GM19395 (cell line): ENCODE results near the gene MED9.

ENCODE experiments used
- ATAC-seq: cut with Tn5 transposase; IDR thresholded peaks from one replicate; pipeline ENCODE4 v1.9.1; 2021; ENCODE audit warnings: mild to moderate bottlenecking, moderate library complexity; ENCODE audit not compliant: unreplicated experiment

The MED9 gene

DNA sequence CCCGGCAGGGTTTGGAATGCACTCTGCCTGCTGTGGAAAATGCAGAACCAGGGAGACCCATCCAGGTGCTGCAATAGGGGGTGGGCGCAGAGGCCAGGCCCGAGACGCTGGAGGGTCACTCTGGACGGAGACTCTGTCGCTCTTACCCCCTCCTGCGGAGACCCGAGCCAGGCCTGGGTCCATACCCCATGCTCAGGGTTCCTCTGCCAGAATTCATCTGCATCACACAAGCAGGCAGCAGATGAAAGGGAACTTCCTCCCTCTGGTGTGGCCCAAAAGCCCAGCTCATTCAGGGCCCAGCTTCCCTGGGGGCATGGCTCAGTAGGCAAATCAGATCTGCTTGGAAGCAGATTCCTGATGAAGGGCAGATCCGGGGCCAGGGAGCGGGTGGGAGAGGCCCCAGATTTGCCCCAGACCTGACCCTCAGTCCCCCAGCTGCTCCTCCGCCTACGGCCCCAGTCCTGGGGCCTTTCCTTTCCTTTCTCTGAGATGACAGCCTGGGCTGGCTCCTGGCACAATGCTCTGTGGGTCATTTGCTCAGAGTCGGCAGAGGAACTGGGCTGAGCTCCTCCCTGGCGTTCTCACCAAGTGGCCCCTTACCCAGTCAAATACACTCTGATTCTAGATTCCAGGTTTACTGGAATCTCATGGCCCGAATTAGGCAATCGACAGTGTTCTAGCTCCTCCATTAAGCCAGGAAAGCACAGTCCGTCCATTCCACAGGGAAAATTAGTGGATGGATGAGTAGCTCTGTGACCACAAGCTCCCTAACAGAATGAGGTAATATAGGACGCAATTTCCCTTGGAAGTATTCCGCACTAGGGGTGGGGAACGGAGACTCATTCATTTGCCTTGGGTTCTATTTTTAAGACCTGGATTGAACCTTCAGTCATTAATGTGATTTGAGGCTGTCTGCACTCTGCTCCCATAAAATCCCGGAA, 38.5 kb downstream of the MED9 start:
- no peak for ATAC-seq

DNA sequence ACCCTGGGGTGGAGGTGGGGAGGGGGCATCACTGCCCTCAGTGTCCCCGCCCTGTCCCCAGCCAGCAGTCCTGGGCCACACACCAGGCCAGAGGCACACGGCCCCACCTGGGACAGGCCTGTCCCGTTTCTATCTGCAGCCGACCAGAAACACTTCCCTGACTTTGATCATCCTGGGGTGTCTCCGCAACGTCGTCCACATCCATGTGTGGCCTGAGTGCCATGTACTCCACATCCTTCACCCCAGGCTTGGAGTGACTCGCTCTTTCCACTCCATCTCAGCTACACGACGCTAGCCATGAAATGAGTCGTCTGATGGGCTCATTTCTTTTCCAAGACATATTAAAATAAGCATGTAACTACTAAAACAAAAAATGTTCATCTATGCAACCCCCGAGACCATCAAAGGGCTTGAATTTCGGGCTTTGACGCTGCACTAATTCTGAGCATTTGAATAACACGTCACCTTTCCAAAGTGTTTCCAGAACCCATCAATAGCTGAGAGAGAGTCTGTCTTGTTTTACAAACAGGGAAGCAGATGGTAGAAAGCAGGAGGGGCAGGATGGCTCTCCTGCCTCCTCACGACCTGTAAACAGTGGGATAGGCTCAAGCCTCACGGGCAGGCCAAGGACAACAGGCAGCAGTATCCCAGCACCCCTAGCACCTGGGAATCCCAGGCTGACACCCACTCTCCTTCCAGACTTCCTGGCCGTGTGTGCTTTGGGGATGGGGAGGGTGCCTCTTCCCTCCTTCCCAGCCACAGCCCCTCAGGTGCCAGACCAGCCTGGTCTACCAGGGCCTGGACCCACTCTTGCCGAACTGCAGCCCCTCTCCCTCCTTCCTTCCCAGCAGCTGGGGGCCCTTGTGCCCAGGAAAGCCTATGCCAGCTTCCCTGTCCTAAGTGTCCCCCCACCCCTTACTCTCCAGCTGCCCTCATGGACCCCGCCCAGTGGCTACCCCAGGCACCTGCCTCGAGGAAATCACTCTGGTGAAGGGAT, 39.4 kb downstream of the MED9 start:
- ATAC-seq, result no peak

DNA sequence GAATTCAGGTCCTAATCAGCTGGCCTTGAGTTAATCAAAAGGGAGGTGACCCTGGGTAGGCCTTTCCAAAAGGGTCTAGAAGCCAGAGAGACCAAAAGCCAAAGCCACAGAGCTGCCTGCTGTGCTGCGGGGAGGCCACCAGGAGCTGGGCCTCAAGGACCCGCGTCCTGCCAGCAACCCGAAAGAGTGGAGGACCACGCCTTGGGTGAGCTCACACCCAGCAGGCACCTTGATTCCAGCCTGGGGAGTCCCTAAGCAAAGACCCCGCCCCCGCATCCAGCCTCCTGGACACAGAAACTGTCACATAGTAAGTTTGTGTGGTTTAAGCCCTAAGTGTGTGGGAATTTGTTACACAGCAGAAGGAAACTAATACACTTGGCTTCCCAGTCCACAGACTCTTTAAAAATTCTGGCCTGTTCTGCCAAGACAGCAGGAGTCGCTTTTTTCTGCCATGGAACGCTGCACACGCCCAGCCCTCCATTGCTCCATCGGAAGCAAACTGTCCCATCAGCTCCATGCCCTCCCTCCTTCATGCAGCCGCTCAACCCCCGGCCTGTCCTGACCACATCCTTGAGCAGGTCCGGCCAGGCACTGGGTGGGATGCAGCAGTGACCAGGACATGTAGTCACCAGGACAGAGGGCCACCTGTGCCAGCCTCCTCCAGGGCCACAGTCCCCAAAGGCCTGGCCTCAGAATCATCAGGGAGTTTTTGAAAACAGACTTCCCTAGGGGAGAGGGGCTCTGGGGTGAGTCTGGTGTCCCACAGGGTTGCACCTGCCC, 40.3 kb downstream of the MED9 start:
- ATAC-seq, result no peak

DNA sequence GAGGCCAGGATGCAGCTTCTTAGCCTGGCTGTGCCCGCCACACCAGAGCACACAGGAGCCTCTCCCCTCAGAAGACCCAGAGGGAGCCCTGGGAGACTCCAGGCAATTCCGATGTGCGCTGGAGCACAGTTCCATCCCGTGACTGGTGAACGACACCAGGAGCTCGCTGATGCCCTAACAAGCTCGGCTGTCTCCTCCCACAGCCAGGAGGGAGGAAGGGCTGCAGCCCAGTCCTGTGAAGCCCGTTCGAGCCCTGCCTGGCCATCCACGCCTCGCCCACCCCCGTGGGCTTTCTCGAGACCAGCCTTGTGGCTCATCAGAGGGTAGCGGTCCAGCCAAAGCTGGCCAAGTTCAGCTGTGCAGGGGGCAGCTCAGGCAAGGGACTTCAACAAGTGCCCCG, 41.2 kb downstream of the MED9 start:
- no peak for ATAC-seq

DNA sequence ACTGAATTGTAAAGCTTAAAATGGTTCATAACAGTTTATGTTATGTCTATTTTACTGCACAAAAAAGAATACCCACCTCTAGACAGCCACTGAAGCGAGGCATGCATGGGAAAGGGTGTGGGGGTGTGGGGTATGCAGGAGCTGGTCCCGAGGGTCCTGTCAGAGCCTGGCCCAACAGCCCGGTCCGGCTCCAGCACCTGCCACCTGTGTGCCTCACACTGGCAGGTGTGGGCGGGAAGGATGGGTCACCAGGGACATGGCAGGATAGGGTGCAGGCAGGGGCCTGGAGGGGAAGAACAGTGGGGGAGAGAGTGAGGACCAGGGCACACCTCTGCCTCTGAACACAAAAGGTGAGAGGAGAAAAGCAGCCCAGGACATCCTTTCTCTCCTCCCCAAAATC, 42.2 kb downstream of the MED9 start:
- ATAC-seq, result no peak

DNA sequence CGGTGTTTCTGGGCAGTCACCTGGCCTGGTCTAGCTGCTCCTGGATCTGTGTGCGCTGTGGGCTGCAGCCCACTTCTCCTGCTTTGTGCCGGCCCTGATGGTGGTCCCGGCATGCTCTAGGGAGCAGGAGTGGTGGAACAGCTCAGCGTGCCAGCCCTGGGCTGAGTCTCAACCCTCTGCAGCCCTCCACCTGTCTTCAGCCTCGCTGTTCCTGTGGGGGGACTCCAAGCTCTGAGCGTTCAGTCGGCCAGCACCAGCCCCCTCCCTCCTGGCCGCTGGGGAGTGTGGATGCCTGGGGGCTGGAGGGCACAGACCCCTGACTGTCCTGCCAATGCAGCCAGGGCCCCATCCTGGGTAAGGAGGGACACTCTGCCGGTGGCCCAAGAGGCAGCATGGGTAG, 43.1 kb downstream of the MED9 start:
- ATAC-seq, result no peak

DNA sequence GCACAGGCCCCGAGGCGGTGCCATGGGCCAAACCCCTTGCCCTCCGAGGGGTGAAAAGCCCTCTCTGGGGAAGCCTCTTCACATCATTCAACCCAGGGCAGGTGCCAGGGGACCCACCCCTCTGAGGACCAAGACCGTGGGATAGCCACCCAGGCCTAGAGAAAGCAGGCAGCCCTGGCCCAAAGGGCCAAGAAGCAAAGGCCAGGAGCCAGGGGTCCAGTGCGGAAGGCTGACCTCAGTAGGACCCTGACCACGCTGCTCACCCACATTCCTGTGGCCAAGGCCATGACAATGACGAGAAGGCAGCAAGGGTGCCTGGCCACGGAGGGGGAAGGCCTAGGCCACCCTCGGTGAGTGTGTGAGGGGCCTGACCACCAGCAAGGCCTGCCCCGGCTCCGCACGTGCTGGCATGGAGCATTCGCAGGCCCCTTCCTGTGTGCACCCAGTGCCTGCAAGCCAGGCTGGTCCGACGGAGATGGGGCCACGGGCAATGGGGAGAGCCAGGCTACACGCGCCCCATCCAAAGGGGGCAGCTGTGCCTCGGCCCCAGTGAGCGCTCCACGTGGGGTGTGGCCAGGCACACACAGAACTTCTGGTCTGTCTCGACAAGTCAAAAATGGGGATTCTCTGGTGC, 43.9 kb downstream of the MED9 start:
- no peak for ATAC-seq

DNA sequence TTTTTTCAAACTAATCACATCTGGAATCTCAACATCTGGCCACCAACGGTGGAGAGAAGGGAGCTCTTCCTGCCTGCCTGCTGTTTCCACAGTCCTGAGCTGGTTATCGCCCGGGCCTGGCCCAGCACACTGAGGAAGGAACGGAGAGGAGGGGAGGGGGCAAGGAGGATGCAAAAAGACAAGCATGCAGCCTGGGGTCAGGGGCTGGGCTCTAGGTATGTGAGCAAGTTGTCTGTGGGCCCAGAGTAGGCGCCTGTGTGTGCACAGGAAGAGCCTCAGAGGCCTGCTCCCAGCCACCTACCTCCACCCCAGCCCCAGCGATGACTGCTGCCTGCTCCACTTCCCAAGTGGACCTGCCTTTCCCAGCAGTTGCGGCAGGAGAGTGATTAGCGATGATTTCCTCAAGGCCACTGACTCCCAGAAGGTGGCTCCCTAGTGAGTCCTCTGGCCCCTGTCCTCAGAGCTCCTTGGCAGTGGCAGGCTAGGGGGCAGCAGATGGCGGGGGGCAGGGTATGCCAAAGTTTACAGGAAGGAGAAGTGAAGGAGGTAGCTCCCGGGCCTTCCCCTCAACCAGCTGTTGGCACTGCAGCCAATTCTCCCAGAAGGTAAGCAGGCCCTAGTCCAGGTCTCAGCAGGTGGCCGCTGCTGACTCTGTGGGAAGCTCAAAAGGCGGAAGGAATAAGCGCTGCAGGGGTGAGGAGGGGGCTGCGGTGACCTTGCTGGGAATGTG, 46.4 kb downstream of the MED9 start:
- no peak for ATAC-seq

DNA sequence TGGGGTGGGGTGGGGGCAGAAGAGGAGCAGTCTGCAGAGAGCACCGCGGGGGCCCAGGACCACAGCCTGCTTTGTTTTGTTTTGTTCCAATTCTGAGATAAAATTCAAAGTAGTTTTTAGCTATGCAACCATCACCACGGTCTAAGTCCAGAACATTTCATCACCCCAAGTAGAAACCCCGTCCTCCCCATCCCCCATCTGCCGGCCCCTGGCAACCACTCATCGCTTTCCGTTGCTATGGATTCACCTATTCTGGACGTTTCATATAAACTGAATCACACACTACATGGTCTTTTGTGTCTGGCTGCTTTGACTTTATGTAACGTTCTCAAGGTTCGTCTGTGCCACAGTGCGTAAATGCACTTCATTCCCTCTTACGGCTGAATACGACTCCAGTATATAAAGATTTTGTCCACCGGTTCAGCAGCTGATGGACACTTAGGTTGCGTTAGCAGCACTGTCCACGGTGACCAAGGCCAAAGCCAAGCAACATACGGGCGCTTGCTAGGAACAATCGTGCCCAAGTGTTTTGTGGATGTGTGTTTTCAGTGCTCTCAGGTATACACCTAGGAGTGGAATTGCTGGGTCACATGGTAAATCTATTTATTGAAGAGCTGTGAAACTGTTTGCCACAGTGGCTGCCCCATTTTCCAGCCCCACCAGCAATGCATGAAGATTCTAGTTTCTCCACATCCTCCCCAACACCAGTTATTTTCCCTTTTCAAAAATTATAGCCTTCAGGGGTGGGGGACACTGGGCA, 47.1 kb downstream of the MED9 start:
- no peak for ATAC-seq

DNA sequence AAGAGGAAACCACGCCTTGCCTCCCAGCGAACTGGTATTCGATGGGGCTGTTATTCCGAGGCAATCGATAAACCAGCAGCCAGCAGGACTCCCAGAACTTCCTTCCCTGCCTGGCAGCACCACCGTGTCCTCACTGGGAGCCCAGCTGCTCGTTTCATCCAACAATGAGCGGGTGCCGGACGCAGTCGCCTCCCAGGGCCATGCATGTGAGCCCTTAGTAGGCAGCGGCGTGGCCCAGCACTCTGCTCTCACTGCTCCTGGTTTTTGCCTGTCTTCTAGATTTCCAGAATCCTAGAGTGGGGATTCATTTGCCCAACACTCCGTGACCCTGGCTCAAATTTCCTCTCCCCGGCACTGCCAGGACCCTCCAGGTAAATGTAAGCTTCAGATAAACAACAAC, 48.5 kb downstream of the MED9 start:
- ATAC-seq, result no peak

DNA sequence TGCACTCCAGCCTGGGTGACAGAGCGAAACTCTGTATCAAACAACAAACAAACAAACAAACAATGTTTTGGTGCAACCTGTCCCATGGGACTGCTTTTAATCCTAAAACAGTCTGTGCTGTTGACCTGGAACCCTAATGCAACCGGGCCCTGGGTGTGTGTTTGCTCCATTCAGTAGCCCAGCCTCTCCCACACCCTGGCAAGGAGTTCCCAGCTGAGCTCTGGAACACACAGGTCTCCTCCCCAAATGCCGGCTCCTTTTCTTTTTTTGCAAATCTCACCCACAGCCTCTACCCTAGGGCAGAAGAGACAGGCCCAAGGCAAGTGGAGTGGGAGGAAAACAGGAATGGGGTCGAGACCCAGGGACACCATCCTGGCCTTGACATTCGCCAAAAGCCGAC, 49.2 kb downstream of the MED9 start:
- ATAC-seq, result no peak

DNA sequence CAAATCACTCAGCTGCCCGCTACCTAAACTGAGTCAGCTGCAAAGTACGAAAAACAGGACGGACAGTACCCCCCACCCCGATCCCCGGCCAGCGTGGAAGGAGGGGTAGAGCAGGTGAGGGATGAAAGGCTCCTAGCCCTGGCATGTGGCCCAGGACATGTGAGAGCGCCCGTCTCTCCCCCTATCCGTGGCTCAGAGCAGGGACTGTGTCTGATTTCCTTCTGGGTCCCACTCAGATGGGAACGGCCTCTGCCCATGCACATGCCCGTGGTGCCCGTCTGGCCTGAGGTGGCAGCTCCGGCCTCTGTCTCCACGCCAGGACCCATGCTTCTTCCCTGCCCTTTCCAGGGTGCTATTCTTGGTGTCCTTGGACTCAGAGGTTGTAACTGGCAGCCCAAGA, 49.6 kb downstream of the MED9 start:
- no peak for ATAC-seq

DNA sequence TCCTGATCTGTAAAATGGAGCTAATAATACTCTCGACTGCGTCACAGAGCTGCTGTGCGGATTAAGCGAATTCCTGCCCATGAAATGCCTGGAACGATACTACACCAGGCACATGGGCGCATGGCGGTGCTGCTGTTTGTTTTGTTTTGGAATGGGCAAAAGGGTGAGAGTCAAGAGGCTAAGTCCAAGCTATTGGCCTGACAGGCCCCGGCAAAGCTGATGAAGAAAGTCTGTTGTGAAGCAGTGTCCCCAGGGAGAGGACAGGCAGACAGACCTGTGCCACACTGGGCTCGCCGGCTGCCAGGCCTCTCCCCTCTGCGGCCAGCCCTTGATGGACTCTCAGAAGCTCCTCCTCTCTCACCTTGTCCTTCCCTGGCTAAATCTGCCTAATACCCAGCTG, 50.7 kb downstream of the MED9 start:
- ATAC-seq, result no peak

DNA sequence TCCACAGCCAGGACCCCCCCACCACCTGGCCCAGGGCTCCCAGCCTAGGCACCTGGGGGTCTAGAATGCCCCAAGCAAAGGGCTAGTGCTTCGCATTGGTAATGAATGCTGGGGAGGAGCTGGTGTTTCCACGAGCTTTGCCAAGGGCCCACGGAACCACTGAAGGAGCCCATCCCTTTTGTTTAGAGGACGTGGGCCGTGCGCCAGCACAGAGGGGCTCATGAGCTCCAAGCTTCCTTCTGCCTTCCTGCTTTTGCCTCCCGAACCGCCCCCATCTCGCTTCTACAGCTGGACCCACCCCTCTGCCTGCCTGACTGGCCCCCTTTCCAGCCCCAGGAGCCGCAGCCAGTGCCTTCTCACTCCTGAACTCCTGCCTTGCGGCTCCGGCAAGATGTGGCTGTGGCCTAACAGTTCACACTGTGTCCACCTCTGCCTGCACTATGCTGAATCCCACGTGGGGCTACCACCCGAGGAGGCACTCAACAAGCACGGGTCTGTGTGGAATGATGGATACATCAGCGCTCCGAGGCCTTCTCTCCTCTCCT, 51.2 kb downstream of the MED9 start:
- no peak for ATAC-seq

DNA sequence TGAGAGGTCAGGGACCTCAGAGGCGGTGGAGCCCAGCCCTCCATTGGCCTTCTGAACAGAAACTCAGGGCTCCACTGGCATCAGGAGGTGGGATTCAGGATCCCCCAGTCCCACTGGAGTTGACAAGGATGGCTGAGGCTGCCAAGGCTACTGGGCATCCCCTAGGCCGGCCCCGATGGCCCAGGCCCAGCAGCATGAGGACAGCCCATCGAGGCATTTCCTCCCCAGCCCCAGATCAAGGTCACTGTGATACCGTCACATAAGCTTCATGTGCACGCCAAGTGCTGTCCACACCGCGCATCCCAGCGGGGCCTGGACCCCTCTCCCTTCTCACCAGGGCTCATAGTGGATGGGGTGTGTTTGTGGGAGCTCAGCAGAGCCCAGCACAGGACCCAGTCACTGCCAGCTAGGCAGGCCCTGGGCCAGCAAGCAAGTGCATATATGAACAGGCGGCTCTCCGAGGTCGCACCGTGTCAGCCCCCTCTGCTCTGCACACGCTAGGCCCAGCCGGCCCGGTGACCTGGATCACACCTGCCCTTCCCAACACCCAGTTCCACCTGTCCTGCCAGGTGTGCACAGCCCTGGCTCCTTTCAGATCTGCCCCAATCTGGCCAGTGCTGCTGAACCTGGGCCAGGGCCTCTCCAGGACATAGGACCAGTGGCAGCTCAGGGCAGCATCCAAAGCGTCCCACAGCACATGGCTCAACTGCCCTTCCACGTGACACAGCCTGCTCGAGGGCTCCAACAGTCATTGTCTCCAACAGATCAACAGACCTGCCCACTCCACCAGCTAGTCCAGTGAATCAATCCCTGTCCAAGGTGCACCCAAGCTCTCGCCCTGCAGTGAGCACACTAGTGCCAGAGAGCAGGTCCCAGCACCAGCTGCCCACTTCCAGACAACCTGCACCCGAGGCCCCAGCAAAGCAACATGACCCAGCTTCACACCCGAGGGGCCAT, 52.2 kb downstream of the MED9 start:
- ATAC-seq, result no peak

DNA sequence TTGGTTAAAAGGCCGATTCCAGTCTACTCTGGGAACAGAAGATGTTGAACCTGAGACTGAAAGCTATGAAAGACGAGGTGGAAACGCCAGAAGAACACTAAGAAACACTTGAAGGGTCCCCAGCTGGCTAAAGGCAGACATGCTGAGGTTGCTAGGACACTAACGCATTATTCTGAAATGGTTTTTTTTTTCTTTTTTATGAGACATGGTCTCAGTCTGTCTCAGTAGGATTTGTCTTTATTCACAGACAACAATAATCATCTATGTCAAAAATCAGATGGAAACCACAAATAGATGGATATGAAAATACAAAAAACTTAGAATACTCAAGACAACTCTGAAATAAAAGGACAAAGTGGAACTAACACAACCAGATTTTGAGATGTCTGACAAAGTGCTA, 54.4 kb downstream of the MED9 start:
- no peak for ATAC-seq

DNA sequence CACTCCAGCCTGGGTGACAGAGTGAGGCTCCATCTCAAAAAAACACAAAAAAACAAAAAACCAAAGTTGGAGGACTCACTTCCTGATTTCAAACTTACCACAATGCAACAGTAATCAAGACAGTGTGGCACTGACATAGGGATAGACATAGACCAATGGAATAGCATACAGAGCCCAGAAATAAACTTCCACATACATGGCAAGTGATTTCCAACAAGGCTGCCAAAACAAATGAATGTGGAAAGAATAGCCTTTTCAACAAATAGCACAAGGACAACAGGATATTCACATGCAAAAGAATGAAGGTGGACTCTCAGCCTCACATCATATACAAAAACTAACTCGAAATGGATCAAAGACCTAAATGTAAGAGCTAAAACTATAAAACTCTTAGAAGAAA, 56.2 kb downstream of the MED9 start:
- no peak for ATAC-seq
